NCI-H2081 (cell line): ENCODE data around the gene MMP24OS.

Experiments
- DNase-seq, 2 experiments: peaks; one replicate each; lab custom pipeline; 2025; lab: John Stamatoyannopoulos, UW

MMP24OS gene

DNA sequence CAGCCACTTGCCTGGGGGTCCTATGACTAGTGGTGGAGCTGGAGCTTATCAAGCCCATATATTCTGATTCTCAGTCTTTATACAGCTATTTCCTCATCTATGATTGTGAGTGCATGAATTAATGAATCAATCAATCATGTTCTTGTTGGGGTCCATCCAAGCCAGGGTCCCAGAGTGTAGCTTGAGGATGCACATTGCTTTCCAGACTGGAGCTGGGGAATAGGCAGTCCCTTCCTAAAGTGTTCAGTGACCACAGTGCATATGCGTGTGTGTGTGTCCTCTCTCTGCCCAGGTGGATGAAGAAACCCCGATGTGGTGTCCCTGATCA is 26.3 kb downstream of the MMP24OS start:
- DNase-seq, result no peak

- DNase-seq, result no peak
Measured at GRCh38 chr20:35248641-35249475, 29.1 kb downstream of the MMP24OS start.

DNA sequence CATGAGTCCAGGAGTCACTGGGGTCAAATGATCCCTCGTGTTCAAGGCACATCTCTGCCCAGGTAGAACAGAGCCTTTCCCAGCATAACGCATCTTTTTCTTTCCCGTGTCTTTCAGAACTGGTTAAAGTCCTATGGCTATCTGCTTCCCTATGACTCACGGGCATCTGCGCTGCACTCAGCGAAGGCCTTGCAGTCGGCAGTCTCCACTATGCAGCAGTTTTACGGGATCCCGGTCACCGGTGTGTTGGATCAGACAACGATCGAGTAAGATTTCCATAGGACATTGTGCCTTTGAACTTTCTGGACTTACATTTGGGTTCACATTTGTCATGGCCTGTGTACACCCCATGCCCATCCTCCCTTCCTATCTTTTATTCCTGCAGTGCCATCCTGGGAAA is 31.2 kb downstream of the MMP24OS start:
- DNase-seq, result no peak

GRCh38 chr20:35243986-35244385 is 33.9 kb downstream of the MMP24OS start:
- peak; percentile 43 to 48 for DNase-seq

DNA sequence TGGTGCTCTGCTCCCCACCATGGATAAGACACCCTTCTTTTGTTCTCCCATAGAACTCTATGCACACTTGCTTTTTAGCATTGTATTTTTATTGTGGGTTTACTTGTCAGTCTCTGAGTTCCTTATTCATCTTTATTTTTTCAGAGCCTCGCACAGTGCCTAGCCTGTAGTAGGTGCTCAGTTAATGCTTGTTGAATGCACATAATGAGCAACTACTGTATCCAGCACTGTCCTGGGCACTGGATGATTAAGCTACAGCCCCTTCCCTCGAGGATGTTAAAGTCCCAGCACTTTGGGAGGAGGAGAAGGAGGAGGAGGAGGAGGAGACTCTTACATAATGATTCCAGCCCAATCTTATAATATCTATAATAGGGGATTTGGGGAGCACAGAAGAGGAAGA is 34.6 kb downstream of the MMP24OS start:
- DNase-seq, result no peak

- DNase-seq, result no peak
Measured at GRCh38 chr20:35240811-35241293, 37.1 kb downstream of the MMP24OS start.

GRCh38 chr20:35240083-35240810 is 37.7 kb downstream of the MMP24OS start:
- DNase-seq, result no peak

GRCh38 chr20:35238735-35239134 is 39.2 kb downstream of the MMP24OS start:
- DNase-seq, result no peak

GRCh38 chr20:35238170-35238569 is 39.8 kb downstream of the MMP24OS start:
- DNase-seq, result no peak

- DNase-seq, result no peak
Measured at GRCh38 chr20:35237486-35237885, 40.4 kb downstream of the MMP24OS start.

DNA sequence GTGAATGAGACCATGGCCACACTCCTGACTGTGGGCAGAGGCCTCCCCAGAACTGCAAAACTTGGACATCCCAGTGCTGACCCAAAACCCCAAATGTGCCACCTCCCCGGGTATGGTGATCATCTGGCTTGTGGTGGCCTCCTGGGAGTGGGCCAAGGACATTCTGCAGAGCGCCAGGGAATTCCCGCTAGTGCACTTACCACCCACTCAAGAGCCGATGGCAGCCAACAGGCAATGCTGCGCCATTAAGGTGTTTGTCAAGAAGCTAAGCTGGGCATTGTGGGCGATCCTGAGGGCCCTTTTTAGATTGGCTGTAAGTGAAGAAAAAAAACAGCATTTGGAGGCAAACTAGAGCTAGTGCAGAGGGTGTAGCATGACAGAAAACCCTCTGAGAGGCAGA is 42.0 kb downstream of the MMP24OS start:
- DNase-seq, result no peak

DNA sequence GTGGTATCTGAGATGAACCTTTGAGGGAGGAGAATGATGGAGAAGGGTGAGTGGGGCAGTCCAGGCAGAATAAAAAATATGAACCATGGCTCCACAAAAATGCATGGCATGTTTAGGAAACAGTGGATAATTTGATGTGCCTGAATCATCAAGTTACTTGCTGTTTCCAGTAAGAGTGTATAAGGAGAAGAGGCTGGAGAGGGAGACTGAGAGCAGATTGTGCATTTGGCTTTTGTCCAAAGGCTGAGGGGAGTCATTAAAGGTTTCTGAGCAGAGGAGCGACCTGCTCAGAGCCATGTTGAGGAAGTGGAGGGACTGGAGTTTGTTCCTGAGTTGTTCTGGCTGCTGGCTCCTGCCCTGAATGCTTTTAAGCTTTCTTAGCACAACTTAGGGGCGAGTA is 45.3 kb downstream of the MMP24OS start:
- no peak for DNase-seq

GRCh38 chr20:35226884-35227681 is 50.8 kb downstream of the MMP24OS start:
- peak; percentile 15 to 36 for DNase-seq
